ENCODE data around the gene PLA2G4E. TPM values are rescaled to one million over a fixed set of nuclear protein-coding genes. Genes with fewer than 3 reads are reported as not detected.

Gene PLA2G4E
- total RNA-seq, 6 experiments from 2014 or later, result not detected

- ATAC-seq (peak; percentile 47 to 64 (median 57)), DNase-seq (no peak)
- no peaks in the 10 kb centered on the region for H3K4me1 ChIP-seq
- H3K27ac ChIP-seq, result peak overlapping the region in 2 of 3 donors; percentile 26 to 52
- no peaks in the 10 kb centered on the region for H3K27me3 ChIP-seq
- H3K4me3 ChIP-seq, result no peak overlapping the region
- TF ChIP-seq, protein P1, sequence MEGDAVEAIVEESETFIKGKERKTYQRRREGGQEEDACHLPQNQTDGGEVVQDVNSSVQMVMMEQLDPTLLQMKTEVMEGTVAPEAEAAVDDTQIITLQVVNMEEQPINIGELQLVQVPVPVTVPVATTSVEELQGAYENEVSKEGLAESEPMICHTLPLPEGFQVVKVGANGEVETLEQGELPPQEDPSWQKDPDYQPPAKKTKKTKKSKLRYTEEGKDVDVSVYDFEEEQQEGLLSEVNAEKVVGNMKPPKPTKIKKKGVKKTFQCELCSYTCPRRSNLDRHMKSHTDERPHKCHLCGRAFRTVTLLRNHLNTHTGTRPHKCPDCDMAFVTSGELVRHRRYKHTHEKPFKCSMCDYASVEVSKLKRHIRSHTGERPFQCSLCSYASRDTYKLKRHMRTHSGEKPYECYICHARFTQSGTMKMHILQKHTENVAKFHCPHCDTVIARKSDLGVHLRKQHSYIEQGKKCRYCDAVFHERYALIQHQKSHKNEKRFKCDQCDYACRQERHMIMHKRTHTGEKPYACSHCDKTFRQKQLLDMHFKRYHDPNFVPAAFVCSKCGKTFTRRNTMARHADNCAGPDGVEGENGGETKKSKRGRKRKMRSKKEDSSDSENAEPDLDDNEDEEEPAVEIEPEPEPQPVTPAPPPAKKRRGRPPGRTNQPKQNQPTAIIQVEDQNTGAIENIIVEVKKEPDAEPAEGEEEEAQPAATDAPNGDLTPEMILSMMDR (IDR thresholded peaks at IDR 0.05), result no peak
- no peak for TF ChIP-seq POLR2A (IDR thresholded peaks at IDR 0.05)
- peaks cover 0 to 20% (median 0%) of the 10 kb centered on the region in 4 donors for H3K36me3 ChIP-seq
- WGBS (ENCODE audit: insufficient coverage, low coverage, low lambda C conversion rate, missing lambda C conversion rate), result 59% methylated on average over 18 of the region's 19 CpGs
- intact Hi-C loops (cut with DNase I), result no loop called here
- H3K9me3 ChIP-seq, result no peaks in the 10 kb centered on the region
Observed at GRCh38 chr15:41936649-41937567, 83.9 kb downstream of the PLA2G4E start.

DNA sequence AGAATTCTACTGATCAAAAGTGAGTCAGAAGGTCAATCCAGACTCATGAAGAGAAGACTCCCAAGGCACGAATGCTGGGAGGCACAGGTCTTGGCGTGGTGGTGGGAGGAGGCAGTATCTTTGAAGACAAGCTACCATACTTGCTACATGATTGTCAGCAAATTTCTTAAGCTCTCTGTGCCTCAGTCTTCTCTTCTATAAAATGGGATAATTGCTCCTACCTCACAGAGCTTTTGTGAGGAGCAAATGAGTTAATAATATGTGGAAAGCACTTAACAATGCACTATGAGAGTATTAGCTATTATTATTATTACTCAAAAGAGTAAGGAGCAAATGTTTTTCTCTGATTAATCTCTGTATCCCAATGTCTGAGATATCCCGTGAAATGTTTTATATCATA, 84.7 kb downstream of the PLA2G4E start:
- H3K27ac ChIP-seq, result peak overlapping the region in 1 of 3 donors; percentile 26
- ATAC-seq, result no peak
- intact Hi-C loops (cut with DNase I), result no loop called here

GRCh38 chr15:41935566-41936020, 85.2 kb downstream of the PLA2G4E start:
- peaks cover 0 to 8% (median 4%) of the 10 kb centered on the region in 4 donors for H3K4me1 ChIP-seq
- WGBS (ENCODE audit: insufficient coverage, low coverage, low lambda C conversion rate, missing lambda C conversion rate), result 77% methylated on average over 3 of the region's 5 CpGs

More for the DNA sequence above, 84.7 kb downstream of the PLA2G4E start:
- Histone ChIP-seq H3K9me3 (no peaks in the 10 kb centered on the region), H3K27me3 (no peaks in the 10 kb centered on the region), H3K4me3 (no peak overlapping the region), H3K36me3 (peaks cover 0 to 19% (median 0%) of the 10 kb centered on the region in 4 donors), H3K4me1 (peaks cover 0 to 3% (median under 1%) of the 10 kb centered on the region in 4 donors)
- TF ChIP-seq, protein P1 (IDR thresholded peaks at IDR 0.05), result no peak
- no peak for TF ChIP-seq POLR2A (IDR thresholded peaks at IDR 0.05)
- WGBS (ENCODE audit: insufficient coverage, low coverage, low lambda C conversion rate, missing lambda C conversion rate), result 89% methylated on average over 3 of the region's 3 CpGs
- no peak for DNase-seq

DNA sequence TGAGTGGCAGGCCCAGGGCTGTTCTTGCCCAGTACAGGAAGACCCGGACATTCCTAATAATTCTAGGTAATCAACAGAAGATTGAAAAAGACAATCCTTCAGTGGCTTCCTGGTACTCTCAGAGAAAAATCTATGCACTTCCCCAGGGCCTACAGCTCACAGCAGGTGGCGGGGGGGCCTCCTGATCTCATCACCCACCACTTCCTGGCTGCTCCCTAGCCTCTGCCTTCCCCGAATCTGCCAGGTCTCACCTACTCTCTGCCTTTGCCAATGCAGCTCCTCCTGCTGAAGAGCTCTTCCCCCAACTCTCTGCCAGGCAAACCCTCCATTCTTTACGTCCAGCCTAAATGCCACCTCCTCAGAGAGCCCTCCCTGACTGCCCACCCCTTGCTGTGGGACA, 86.0 kb downstream of the PLA2G4E start:
- H3K36me3 ChIP-seq, result peaks cover 0 to 8% (median 0%) of the 10 kb centered on the region in 4 donors
- peak; percentile 37 to 53 (median 43) for ATAC-seq
- no peak for DNase-seq
- H3K4me3 ChIP-seq, result no peak overlapping the region
- WGBS (ENCODE audit: insufficient coverage, low coverage, low lambda C conversion rate, missing lambda C conversion rate), result 61% methylated on average over 3 of the region's 4 CpGs
- intact Hi-C loops (cut with DNase I), result no loop called here
- H3K9me3 ChIP-seq, result no peaks in the 10 kb centered on the region
- no peaks in the 10 kb centered on the region for H3K27me3 ChIP-seq
- peaks cover 0 to 16% (median 6%) of the 10 kb centered on the region in 4 donors for H3K4me1 ChIP-seq
- H3K27ac ChIP-seq, result peak overlapping the region in 1 of 3 donors; percentile 41
- TF ChIP-seq, protein P1 (IDR thresholded peaks at IDR 0.05), result no peak
- TF ChIP-seq POLR2A (IDR thresholded peaks at IDR 0.05), result no peak

More at GRCh38 chr15:41935566-41936020, 85.2 kb downstream of the PLA2G4E start:
- no peaks in the 10 kb centered on the region for H3K9me3 ChIP-seq
- no peak overlapping the region for H3K4me3 ChIP-seq
- peak overlapping the region in 1 of 3 donors; percentile 26 for H3K27ac ChIP-seq
- intact Hi-C loops (cut with DNase I), result no loop called here
- ATAC-seq (no peak), DNase-seq (no peak)
- H3K27me3 ChIP-seq, result no peaks in the 10 kb centered on the region
- no peak for TF ChIP-seq POLR2A (IDR thresholded peaks at IDR 0.05)
- TF ChIP-seq, protein P1 (IDR thresholded peaks at IDR 0.05), result no peak
- peaks cover 0 to 15% (median 0%) of the 10 kb centered on the region in 4 donors for H3K36me3 ChIP-seq

Data from right lobe of liver (tissue), 6 donors.